ENCODE data around the gene ENTPD1.

Gene ENTPD1

DNA sequence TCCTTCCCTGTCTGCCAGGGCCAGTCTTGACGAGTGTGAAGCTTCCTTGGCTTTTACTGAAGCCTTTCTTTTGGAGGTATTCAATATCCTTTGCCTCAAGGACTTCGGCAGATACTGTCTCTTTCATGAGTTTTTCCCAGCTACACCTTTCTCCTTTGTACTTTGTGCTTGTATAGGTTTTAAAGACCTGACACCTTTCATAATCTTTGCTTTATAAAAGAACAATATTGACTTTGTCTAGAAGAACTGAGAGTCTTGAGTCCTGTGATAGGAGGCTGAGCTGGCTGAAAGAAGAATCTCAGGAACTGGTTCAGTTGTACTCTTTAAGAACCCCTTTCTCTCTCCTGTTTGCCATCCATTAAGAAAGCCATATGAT, 110.5 kb downstream of the ENTPD1 start:
- no peak overlapping the region for H3K9ac ChIP-seq (ENCODE audit: low read length)
- no peaks in the 10 kb centered on the region for H3K79me2 ChIP-seq (ENCODE audit: low read length)
- H3K4me3 ChIP-seq (ENCODE audit: low read length), result no peak overlapping the region
- no peaks in the 10 kb centered on the region for H3F3A ChIP-seq (ENCODE audit: insufficient read depth, low read length)
- no peaks in the 10 kb centered on the region for H4K20me1 ChIP-seq (ENCODE audit: insufficient read depth, low read length)
- TF ChIP-seq EZH2 (optimal IDR thresholded peaks at IDR 0.05; ENCODE audit: low read depth, low read length), result no peak
- TF ChIP-seq EZH2phosphoT487 (IDR thresholded peaks at IDR 0.05; ENCODE audit: low read length), result no peak
- no peak for TF ChIP-seq CTCF (IDR thresholded peaks at IDR 0.05; ENCODE audit: low read length)
- DNase-seq, result no peak
- H3K27ac ChIP-seq (ENCODE audit: low read length), result no peak overlapping the region
- H3K4me1 ChIP-seq (ENCODE audit: low read length), result 0 out of 2 replicates have a peak, but pooled peaks cover 4% of the 10 kb centered on the region
- H2AFZ ChIP-seq (ENCODE audit: low read length), result no peak overlapping the region
- no peaks in the 10 kb centered on the region for H3K27me3 ChIP-seq (replicated peaks; ENCODE audit: insufficient read depth, low read length)
- H3K9me2 ChIP-seq (replicated peaks; ENCODE audit: insufficient read depth, low read length), result no peaks in the 10 kb centered on the region
- H3K36me3 ChIP-seq (replicated peaks; ENCODE audit: insufficient read depth, low read length), result no peaks in the 10 kb centered on the region
- no peak overlapping the region for H3K4me2 ChIP-seq (ENCODE audit: low read depth, low read length)
- no peaks in the 10 kb centered on the region for H3K9me3 ChIP-seq (replicated peaks; ENCODE audit: insufficient read depth, low read length)

GRCh38 chr10:95867866-95868265, 111.9 kb downstream of the ENTPD1 start:
- Histone ChIP-seq H2AFZ (ENCODE audit: low read length) (no peak overlapping the region), H4K20me1 (ENCODE audit: insufficient read depth, low read length) (no peaks in the 10 kb centered on the region), H3K9me2 (replicated peaks; ENCODE audit: insufficient read depth, low read length) (no peaks in the 10 kb centered on the region), H3K27me3 (replicated peaks; ENCODE audit: insufficient read depth, low read length) (no peaks in the 10 kb centered on the region), H3F3A (ENCODE audit: insufficient read depth, low read length) (no peaks in the 10 kb centered on the region), H3K36me3 (replicated peaks; ENCODE audit: insufficient read depth, low read length) (no peaks in the 10 kb centered on the region), H3K9ac (ENCODE audit: low read length) (no peak overlapping the region), H3K79me2 (ENCODE audit: low read length) (no peaks in the 10 kb centered on the region), H3K27ac (ENCODE audit: low read length) (no peak overlapping the region), H3K4me3 (ENCODE audit: low read length) (no peak overlapping the region), H3K9me3 (replicated peaks; ENCODE audit: insufficient read depth, low read length) (no peaks in the 10 kb centered on the region), H3K4me1 (ENCODE audit: low read length) (0 out of 2 replicates have a peak, but pooled peaks cover 4% of the 10 kb centered on the region), H3K4me2 (ENCODE audit: low read depth, low read length) (no peak overlapping the region)
- no peak for TF ChIP-seq EZH2phosphoT487 (IDR thresholded peaks at IDR 0.05; ENCODE audit: low read length)
- no peak for TF ChIP-seq CTCF (IDR thresholded peaks at IDR 0.05; ENCODE audit: low read length)
- no peak for TF ChIP-seq EZH2 (optimal IDR thresholded peaks at IDR 0.05; ENCODE audit: low read depth, low read length)
- DNase-seq, result no peak

DNA sequence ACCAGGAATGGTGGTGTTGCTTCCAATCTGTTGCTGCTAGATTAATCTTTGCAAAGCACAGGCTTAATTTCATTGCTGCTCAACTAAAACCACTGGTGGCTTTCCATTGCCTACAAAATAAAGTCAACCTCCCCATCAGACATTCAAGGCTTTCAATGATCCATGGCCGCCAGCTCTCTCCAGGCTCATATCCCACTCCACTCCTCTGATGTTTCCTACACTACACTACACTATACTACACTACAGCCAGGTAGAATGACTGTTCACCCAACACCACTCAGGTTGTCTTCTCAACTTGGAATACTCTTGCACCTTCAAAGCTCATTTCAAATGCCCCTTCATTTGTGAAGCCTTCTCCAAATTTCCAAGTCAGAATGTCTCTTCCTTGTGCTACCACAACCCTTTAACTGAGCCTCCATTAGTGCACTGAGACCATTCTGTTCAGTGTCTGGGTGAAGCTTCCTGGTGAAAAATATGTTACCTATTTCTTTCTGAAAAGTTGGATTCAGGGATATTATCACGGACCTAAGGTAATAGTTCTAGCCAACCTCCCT, 116.3 kb downstream of the ENTPD1 start:
- H3F3A ChIP-seq (ENCODE audit: insufficient read depth, low read length), result no peaks in the 10 kb centered on the region
- no peaks in the 10 kb centered on the region for H3K9me3 ChIP-seq (replicated peaks; ENCODE audit: insufficient read depth, low read length)
- H3K27ac ChIP-seq (ENCODE audit: low read length), result no peak overlapping the region
- no peaks in the 10 kb centered on the region for H3K36me3 ChIP-seq (replicated peaks; ENCODE audit: insufficient read depth, low read length)
- TF ChIP-seq EZH2phosphoT487 (IDR thresholded peaks at IDR 0.05; ENCODE audit: low read length), result no peak
- no peak for TF ChIP-seq EZH2 (optimal IDR thresholded peaks at IDR 0.05; ENCODE audit: low read depth, low read length)
- no peak for TF ChIP-seq CTCF (IDR thresholded peaks at IDR 0.05; ENCODE audit: low read length)
- H2AFZ ChIP-seq (ENCODE audit: low read length), result no peak overlapping the region
- no peak overlapping the region for H3K4me3 ChIP-seq (ENCODE audit: low read length)
- H3K9me2 ChIP-seq (replicated peaks; ENCODE audit: insufficient read depth, low read length), result no peaks in the 10 kb centered on the region
- H3K79me2 ChIP-seq (ENCODE audit: low read length), result no peaks in the 10 kb centered on the region
- no peaks in the 10 kb centered on the region for H3K4me1 ChIP-seq (ENCODE audit: low read length)
- H4K20me1 ChIP-seq (ENCODE audit: insufficient read depth, low read length), result no peaks in the 10 kb centered on the region
- H3K27me3 ChIP-seq (replicated peaks; ENCODE audit: insufficient read depth, low read length), result no peaks in the 10 kb centered on the region
- H3K4me2 ChIP-seq (ENCODE audit: low read depth, low read length), result no peak overlapping the region
- H3K9ac ChIP-seq (ENCODE audit: low read length), result no peak overlapping the region
- DNase-seq, result no peak

Measured in MM.1S (cell line).